Activated CD4-positive, alpha-beta T cell treated with anti-CD3 and anti-CD28 coated beads, Interleukin-2, amount 50 U/mL, for 16 hours (primary cell): ENCODE results near the gene UBA7.
"Not testable (repeated sequence)": the region's sequence is repeated elsewhere in the genome, so short reads cannot be mapped to it uniquely, and the experiment has no call there.

ENCODE experiments used
- DNase-seq: peaks from one replicate; pipeline ENCODE4 v3.0.0-alpha.2; 2020

UBA7 gene

DNA sequence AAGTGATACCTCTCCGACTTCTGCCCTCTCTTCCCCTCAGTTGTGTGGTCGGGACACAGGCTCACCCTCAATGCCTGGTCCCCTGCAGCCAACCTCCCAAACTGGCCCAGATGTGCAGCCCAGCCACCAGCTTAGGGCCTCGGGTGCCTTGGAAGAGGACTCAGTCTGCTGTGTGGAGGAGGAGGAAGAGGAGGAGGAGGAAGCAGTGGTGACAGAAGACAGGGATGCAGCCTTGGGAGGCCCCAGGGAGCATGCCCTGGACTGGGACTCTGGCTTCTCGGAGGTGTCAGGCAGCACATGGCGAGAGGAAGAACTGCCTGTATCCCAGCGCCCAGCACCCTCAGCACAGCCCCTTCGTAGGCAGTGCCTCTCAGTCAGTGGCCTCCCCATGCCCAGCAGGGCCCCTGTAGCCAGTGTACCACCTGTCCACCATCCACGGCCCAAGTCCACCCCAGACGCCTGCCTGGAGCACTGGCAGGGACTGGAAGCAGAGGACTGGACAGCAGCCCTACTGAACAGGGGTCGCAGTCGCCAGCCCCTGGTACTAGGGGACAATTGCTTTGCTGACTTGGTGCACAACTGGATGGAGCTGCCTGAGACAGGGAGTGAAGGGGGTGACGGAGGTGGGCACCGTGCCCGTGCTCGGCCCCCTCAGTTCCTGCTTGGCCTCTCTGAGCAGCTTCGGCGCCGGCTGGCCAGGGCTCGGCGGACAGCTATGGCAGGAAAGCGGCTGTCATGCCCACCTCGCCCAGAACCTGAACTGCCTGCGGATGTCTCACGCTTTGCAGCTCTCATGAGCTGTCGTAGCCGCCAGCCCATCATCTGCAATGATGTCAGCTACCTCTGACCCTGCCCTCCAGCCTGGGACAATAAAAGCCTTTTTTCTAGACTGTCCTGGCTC lies 9.4 kb downstream of the UBA7 start:
- DNase-seq = no peak

DNA sequence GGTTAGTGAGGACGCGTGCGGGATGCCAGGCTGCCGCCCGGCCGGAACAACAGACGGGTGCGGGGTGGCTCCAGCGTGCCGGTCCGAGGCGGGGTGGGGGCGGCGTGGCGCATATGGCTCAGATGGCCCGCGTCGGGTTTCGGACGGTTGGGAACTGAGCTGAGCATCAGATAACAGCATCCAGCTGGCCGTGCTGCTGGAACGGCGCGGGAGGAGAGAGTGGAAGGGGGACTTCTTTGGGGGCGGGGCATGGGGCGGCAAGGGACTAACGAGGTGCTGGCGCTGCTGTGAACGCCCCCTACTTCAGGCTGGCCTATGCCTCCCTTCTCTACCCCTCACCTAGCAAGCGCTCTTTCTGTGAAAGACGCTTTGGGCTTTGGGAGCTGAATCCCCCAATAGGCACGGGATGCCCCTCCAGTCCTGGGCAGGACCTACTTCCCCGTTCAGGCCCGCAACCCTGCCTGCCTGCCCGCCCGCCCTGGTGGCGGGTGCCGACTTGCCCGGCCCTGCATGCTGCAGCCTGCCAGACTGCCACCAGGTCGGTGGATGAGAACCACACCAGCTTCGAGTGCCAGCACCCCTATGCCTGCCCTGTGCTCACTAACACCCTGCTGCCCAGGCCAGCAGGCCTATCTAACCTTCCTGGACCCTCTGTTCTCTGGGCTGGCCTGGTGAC lies 10.2 kb downstream of the UBA7 start:
- no peak for DNase-seq

DNA sequence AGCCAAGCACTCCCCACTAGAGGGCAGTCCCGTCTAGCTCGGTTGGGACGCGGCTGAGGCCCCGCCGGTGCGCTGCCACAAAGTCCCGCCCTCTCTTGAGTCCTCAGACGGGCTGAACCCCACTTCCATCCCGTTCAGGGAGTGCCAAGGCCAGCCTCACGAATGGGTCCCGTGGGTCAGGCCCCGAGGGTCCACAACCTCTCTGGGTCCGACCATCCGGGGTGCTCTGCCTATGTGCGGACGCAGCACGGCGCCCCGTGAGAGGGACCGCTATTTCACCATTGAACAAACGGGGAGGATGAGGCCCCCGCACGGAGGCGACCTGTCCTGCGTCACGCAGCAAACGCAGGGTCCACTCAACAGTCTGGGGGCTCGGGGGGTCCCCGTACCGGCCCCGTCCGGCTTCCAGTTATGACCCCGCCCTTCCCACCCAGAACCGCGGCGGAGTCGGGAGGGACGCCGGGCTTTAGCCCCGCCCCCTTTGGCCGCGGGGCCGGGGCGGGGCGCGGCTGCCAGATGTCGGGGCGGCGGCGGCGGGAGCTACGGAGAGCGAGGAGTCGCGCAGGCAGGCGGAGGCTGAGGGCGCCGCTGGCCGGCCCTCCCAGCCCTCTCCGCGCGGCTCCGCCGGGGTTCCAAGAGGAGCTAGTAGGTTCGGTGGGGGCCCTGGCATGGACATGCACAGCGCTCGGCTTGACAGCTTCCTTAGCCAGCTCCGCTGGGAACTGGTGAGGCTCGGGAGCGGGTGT lies 10.9 kb downstream of the UBA7 start, which contains the start of gene INKA1:
Gene INKA1 (plus strand): TSS at position 543 of the 746 bp plus-strand sequence. CDS start 132 bp downstream, at position 675.
- peak; percentile 90 for DNase-seq

DNA sequence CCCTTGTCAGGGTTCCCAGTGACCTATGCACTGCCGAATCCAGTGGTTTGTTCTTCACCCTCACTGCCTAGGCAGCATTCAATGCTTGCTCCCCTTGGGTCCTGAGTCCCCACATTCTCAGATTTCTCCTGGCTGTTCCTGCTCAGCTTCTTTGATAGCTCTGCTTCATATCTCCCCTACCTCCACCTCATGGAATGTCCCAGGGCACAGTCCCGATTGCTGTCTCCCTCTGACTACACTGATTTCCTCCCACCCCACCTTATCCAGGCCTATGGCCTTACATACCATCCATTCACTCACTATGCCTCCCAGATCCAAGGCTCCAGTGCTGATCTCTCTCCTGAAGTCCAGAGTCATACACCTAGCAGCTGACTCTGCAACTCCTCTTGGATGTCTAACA lies 12.6 kb downstream of the UBA7 start:
- no peak for DNase-seq

DNA sequence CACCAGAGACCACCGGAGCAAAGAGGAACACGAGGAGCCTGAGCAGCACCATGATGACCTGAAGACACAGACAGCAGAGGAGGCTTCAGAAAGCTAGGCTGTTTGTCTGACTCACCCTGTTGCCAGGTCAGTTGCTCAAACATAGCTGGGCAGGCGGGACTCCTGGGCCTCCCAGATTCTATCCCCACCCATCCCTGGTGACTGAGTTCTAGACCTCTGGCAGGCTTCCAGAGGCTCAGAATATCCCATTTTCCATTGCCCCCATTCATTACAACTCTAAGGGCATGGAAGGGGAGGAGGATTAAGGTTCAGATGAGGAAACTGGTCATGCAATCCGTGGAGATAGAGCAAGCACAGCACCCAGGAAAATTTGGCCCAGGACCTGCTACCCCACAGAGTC lies 14.0 kb downstream of the UBA7 start, which contains the start of gene CDHR4:
Gene CDHR4 (minus strand): TSS at position 113 of the 400 bp plus-strand sequence. CDS start 61 bp downstream, at position 52.
- DNase-seq = no peak

DNA sequence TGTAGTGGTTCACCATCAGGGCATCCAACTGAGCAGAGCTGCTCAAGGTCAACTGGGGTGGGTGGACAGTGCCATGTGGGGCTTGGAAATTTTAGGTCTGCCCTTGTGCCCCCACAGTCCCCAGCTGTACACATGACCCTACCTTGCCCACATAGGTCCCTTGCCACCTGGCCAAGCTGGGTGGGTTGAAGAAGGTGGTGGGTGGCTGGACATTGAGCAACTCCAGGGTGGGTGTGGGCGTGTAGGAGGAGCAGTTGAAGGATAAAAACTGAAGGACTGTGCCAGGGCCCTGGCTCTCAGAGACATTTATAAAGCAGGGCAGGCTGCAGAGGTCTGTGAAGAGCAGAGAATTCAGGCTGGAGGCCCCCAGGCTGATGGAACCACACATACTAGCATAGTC lies 14.6 kb downstream of the UBA7 start:
- no peak for DNase-seq

DNA sequence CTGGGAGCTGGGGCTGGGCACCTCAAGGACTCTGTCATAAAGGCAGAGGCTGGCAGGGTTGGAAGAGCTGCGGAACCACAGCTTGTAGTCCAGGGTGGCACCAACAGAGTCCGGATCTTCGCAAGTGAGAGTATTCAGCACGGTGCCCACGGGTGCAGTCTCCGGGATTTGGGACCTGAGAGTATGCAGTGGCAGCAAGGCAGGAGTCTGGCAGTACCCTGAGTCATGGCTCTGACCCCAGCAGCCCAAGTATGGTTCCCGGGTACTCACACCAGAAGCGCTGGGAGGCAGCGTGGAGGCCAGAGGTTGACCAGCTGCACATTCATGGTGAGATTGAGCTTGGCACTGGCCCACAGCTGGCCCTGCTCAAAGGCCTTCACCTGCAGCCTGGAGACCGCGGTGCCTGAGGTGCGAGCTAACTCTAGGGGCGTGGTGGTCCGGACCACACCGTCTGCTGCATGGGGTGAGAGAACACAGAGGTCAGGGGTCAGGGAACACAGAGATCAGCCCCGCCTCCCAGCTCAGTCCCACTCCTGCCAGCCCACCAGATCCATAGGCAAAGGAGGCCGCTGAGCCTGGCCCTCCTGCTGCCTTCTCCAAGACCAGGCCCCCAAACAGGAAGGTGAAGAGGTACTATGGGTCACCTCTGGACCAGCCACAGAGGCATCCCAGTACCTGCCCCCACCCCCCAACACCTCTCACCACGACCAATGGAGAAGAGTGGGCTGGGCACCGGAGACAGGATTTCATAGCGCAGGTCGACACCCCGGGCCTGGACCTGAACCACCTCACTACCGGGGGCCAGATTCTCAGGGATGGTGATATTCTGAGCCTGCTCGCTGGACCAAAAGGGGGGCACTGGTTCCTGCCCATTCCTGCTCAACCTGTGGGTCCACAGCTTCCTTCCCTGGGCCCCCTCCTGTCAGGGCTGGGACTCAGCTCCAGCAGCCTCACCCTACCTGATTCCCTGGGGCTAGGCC lies 18.5 kb downstream of the UBA7 start:
- DNase-seq = no peak

DNA sequence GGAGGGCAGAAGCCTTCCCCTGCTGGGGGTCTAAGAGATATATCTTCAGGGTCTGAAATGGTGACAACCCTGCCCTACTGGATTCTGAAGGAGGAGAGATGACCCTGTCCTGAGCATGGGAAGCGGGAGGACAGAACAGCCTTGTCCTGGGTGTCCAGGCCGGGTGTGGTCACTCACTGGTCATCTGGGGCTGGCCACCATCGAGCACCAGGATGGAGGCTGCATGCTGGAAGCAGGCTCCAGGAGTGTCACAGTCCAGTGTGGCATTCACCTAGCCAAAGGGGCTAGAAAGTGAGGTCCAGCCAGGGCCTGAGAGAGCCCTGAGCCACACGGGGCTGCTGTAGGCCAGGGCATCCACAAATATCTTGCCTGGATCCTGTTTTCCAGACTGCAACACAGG lies 19.3 kb downstream of the UBA7 start:
- no peak for DNase-seq

DNA sequence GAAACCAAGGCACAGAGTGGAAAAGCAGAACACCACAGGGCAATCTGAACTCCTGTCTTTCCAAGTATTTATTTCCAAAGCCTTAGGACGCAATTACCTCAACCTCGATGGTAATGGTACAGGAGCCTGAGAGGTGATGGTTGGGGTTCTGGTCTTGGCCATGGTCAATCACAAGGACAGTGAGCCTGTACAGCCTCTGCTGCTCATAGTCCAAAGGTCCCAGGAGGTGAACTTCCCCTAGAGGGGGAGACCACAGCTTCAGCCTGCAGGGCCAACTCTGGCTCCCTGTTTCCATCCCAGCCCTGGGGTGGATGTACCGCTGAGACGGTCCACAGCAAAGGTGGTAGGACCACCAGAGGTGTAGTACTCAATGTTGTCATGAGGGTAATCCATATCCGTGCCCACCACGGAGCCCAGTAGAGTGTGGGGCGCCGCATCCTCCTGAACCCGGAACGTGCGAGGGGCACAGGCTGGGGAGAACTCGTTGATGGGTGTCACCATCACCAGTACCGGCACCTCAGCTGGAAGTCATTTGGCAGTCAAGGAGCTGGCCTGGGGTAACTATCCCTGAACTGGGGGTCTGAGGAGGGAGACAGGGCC lies 20.2 kb downstream of the UBA7 start:
- no peak for DNase-seq

DNA sequence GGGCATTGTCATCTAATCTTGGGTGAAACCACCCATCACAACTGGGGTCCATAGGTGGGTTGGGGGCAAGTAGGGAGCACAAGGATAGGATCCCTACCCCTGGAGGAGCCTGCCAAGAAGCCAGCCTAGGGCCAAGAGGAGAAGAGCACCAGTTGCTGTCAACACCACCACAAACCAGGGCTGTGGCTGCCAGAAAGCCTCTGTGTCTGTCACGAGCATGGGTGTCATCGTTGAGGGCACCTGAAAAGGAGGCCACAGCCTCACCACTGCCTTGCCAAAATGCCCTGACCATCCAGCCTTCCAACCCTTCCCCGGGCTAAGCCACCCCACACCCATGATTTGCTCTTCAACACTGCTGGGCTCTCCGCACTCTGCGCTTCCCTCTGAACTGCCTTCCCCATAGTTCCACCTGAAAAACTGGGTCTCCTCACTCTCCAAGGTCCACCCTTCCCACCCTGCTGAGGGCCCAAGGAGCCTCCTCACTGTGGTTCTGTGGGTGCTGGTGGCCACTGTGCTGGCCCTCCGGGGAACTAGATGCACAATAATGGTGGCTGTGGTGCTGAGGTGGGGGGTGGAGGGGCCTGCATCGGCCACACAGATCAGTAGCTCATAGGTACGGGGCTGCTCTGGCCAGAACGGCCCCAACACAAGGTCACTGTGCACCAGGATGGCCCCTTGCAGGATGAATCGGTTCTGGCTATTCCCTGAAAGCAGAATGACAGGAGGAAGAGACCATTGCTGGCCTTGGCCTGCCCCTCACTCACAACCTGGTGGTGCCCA lies 21.2 kb downstream of the UBA7 start:
- no peak for DNase-seq

DNA sequence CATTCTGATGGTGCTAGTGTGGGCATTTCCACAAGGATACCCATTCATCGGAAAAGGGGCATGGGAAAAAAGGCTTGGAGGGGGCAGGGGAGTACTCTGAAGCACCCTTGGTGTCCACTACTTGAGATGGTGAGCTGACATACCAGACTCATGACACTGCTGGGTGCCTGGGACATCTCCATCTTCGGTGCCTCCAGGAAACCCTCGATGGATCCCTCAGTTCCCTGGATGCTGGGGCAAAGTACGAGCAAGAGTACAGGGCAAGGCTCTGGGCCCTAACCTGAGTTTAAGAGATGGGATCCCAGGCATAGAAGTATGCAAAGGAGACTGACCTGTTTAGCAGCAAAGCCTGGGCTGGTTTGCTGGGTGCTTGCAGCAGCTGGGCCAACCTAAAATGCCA lies 22.2 kb downstream of the UBA7 start:
- no peak for DNase-seq

DNA sequence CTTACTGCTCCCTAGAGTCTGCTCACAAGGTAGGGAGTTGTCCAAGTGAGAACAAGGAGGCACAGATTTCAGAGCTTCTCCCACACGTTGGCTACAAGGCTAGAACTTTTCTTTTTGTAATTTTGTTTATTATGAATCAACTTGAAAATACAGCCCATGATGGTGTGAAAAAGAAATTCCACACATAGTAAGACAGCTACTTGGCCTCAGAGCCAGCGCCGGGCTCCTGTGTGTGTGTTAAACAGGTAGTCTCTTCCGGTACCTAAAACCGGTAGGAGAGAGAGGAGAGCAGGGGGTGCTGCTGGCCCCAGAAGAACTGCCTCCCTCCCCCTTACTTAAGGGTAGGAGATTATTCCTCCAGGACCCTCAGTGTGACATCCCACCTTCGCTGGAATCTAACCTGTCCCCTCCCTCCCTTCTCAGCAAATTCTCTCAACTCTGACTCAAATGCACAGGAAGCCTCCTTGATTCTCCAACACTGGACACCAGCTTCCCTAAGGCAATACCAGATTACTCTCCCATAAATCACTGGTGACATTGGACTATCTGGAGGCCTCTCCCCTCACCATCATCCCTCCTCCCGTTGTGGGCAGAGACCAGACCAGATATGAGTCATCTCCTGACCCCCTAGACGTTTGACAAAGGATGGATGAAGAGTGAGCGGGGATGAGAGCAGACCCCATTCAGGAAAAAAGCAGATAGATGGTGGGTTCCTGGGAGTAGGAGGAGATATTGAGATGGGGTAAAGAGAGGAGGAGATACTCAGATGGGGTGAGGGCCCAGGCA lies 22.9 kb downstream of the UBA7 start:
- no peak for DNase-seq

DNA sequence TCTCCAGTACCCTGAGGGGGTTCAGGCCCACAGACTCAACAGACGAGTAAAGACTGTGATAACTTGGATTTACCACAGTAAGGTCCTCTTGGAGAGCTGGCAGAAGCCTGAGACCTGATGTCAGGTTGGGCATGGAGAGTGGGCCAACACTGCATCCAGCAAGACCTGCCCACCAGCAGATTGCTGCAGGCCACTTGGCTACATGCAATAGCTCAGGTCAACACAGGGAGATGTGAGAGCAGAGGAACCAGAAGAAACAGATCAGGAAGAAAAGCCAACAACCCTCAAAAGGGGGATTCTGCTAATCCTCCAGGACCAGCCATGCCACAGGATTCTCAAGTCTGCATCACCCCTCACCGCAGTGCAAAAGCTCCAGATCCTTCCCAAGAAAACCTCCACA lies 25.7 kb downstream of the UBA7 start:
- no peak for DNase-seq

DNA sequence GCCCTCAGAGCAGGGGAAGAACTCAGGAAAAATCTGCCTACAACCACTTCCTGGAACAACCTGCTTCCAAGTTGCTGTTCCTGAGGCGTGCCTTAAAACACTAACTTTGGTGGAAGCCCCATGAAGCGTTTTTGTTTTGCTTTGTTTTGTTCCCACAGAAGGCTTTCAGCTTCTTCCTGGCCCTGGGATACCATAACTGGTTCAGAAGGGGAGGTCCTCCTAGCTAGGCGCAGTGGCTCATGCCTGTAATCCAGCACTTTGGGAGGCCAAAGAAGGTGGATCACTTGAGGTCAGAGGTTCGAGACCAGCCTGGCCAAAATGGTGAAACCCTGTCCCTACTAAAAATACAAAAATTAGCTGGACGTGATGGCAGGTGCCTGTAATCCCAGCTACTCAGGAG lies 26.2 kb downstream of the UBA7 start:
- DNase-seq = no peak

DNA sequence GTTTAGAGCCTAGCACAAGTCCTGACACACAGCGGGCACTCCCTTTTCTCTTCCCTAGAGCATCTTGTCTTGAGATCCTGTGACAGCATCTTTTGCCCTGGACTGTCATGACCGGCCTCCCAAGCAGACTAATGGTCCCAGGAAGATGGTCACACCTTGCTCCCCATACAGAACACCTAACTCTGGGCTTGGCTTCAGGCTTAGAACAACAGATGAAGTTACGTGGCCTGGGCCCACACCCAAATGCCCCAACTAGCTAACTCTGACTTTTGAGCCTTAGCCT lies 26.6 kb downstream of the UBA7 start:
- no peak for DNase-seq

DNA sequence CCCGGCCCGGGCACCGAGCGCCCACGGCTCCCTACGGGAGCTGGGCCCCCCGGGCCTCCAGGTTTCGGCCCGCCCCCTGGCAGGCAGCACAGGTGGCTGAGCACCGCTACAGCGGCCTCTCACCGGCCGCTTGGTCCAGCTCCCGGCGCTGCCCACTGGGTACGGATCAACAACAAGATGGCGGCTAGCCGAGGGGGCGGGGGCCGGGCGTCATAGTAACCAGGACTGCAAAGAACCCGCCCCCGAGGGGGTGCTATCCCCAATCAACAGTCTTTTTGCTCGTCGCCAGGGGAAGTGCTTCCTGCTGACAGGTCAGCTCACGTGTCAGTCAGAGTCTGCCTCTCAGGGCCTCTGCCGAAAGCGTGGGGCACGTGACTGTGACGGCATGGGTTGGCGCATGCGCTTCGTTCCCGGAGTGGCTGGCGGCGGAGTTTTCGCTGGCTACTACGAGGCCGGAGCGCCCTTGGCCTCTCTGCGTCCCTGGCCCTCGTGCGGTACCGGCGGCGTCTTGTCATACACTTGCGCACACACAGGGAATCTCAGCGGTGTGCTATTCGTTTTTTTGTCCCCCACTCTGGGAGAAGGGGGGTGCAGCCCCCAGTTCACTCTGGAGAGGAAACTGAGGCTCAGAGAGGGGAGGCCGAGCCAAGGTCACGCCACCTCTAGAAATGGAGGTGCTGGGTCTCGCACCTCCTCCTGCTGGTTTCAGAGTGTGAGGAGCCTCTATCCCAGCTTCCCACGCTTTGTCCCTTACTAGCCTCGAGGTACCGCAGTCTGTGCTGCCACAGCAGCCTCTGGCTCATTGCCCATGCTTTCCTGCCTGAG lies 27.2 kb downstream of the UBA7 start, which contains the start of gene IP6K1:
Gene IP6K1 (minus strand): TSS at position 186 of the 825 bp plus-strand sequence. CDS start 38,502 bp downstream, outside the sequence.
- DNase-seq = peak; percentile 100

DNA sequence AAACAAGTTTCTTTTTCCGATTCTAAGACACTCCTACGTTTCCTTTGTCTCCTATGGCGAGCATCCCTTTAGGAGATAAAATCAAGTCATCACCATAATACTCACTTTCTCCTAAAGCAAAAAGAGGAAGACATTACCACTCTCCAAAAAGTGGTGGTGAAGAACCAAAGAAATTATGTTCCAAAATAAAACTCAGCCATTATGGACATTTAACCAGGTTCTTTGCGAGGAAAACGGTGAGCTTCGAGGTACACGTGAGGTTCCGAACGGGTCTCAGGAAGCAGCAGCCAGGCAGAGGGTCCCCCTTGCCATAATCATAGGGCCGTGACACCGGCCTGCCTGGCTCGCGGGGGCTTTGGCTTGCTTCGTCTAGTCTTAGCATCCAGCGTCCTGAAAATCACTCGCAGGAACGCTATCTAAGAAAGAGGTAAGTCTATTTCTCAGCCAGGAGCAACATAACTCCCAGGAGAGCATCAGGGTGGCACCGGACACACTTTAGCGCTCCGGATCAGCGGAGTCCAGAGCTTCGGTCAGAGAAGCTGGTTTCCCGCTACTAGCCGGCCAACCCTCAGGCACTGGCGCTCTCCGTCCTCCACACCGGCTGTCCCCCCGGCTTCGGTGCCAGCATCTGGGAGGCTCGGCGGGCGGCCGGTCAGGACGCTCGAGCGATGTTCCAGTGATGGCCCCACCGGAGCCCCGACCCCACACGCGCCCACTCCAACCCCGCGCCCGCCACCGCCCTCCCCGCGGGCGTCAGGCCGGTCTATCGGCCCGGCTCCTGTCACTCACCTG lies 28.0 kb downstream of the UBA7 start:
- DNase-seq = no peak

DNA sequence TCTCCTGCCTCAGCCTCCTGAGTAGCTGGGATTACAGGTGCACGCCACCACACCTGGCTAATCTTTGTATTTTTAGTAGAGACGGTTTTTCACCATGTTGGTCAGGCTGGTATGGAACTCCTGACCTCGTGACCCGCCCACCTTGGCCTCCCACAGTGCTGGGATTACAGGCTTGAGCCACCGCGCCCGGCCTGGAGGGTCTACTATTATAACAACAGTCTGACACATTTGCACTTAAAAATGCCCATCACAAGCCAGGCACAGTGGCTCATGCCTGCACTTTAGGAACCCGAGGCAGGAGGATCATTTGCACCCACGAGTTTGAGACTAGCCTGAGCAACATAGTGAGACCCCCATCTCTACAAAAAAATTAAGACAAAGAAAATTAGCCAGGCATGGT lies 31.5 kb downstream of the UBA7 start:
- not testable (repeated sequence) for DNase-seq
